Colonic mucosa (tissue), 4 donors: ENCODE data around the gene FOXP4. TPM values are rescaled to one million over a fixed set of nuclear protein-coding genes. Genes with fewer than 3 reads are reported as not detected.
"Not testable (repeated sequence)": the region's sequence is repeated elsewhere in the genome, so short reads cannot be mapped to it uniquely, and the experiment has no call there.

Experiments used
- DNase-seq: peaks from one replicate; pipeline ENCODE4 v3.0.0-alpha.2; 2020
- H3K27ac ChIP-seq: fragments of 200-600 bp; one replicate; pipeline ENCODE4 v1.8.0; 2021
- H3K27me3 ChIP-seq: fragments of 200-600 bp; one replicate; pipeline ENCODE4 v1.8.0; 2021
- H3K36me3 ChIP-seq: fragments of 200-600 bp; one replicate; pipeline ENCODE4 v1.8.0; 2021
- H3K4me1 ChIP-seq: fragments of 200-600 bp; one replicate; pipeline ENCODE4 v1.8.0; 2021; ENCODE audit warnings: mild to moderate bottlenecking
- H3K4me3 ChIP-seq: fragments of 200-600 bp; one replicate; pipeline ENCODE4 v1.8.0; 2021
- H3K9ac ChIP-seq, 2 donors: one replicate each; pipeline ENCODE4 v1.7.0; 2013; ENCODE audit warnings: control low read depth in 2 of 2, low read depth in 2 of 2, low read length in 2 of 2
- H3K9me3 ChIP-seq: fragments of 200-600 bp; one replicate; pipeline ENCODE4 v1.8.0; 2021
- intact Hi-C: fragments of 100-400 bp; cut with DNase I; formaldehyde crosslinking; loops from one replicate; pipeline ENCODE4 v1.14.1; 2022
- total RNA-seq, 2 donors: library from RNA; stranded (reverse); fragmentation: NEBNext Ultra II Directional in 1 of 2; extraction: Animal tissue kit (Norgen Biotek cat#: 25700) in 1 of 2; gene quantifications; one replicate each; pipeline ENCODE4 v1.2.1, GENCODE V29; 2021
- TF ChIP-seq, protein P1 (sequence below): fragments of 200-600 bp; IDR thresholded peaks from one replicate; pipeline ENCODE4 v1.8.0; 2022; ENCODE audit warnings: antibody characterized with exemption, mild to moderate bottlenecking
- donor health status: healthy.
- donor health status: DM: no; HTN: no; CAD: no.
- donor health status: DM: no; HTN: no; CAD: no.

FOXP4 gene
- total RNA-seq, 2 donors from 2014 or later, result 33.6 to 50.4 TPM

DNA sequence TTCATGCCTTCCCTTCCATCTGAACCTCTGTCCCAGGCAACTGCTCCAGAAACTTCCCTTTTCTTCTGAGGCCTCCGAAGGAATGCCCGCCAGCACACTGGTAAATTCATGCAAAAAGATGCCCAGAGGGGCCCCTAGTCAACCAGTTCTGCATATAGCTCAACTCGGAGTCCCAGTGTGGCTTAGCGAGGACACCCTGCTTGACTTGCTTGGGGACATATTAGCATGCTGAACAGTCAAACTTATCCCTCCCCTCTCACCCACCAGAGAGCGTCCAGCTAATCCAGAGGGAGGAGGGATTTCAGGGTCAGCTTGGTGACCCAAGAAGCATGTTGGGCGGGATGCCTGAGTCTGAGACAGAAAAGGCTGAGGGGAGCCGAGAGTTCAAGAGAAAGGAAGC, 69.1 kb downstream of the FOXP4 start:
- intact Hi-C loops, result no loop called here
- no peaks in the 10 kb centered on the region for H3K9me3 ChIP-seq
- no peaks in the 10 kb centered on the region for H3K36me3 ChIP-seq
- no peak overlapping the region for H3K27ac ChIP-seq
- H3K9ac ChIP-seq, result no peak overlapping the region
- DNase-seq, result no peak
- no peaks in the 10 kb centered on the region for H3K27me3 ChIP-seq
- no peak overlapping the region for H3K4me3 ChIP-seq
- TF ChIP-seq, protein P1, sequence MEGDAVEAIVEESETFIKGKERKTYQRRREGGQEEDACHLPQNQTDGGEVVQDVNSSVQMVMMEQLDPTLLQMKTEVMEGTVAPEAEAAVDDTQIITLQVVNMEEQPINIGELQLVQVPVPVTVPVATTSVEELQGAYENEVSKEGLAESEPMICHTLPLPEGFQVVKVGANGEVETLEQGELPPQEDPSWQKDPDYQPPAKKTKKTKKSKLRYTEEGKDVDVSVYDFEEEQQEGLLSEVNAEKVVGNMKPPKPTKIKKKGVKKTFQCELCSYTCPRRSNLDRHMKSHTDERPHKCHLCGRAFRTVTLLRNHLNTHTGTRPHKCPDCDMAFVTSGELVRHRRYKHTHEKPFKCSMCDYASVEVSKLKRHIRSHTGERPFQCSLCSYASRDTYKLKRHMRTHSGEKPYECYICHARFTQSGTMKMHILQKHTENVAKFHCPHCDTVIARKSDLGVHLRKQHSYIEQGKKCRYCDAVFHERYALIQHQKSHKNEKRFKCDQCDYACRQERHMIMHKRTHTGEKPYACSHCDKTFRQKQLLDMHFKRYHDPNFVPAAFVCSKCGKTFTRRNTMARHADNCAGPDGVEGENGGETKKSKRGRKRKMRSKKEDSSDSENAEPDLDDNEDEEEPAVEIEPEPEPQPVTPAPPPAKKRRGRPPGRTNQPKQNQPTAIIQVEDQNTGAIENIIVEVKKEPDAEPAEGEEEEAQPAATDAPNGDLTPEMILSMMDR, result no peak
- no peaks in the 10 kb centered on the region for H3K4me1 ChIP-seq

DNA sequence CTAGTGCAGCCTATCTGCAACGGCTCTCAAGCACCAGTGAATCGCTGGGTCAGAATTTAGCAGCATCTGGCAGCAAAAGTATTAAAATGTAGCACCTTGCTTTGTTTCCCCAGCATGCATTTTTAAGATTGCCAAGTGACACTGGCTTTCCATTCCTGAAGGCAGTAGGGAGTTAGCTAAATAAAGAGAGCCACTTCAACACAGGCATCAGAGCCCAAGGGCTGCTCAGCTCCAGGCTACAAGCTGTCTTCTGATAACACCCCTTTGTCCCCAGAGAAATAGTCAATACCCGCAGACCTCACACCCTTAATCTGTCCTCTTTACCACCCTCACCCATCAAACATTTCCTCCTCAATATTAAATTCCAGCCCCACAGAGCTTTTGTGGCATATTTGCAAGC, 72.4 kb downstream of the FOXP4 start:
- H3K9me3 ChIP-seq, result no peaks in the 10 kb centered on the region
- intact Hi-C loops, result no loop called here
- TF ChIP-seq, protein P1, result no peak
- no peak for DNase-seq
- no peak overlapping the region for H3K9ac ChIP-seq
- H3K4me3 ChIP-seq, result no peak overlapping the region
- H3K27ac ChIP-seq, result no peak overlapping the region
- no peaks in the 10 kb centered on the region for H3K4me1 ChIP-seq
- no peaks in the 10 kb centered on the region for H3K27me3 ChIP-seq
- H3K36me3 ChIP-seq, result no peaks in the 10 kb centered on the region

DNA sequence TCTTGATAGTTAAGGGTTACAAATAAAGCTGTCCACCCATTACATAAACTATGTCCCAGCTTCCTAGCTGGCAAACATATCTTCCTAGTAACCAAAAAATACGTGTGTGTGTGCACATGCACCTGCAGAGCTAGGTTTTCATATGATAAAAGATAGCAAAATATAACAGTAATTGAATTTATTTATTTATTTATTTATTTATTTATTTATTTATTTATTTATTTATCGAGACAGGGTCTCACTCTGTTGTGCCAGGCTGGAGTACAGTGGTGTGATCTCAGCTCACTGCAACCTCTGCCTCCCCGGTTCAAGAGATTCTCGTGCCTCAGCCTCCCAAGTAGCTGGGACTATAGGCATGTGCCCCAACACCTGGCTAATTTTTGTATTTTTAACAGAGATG, 73.0 kb downstream of the FOXP4 start:
- H3K9me3 ChIP-seq, H3K36me3 ChIP-seq, H3K27me3 ChIP-seq, intact Hi-C loops, H3K4me1 ChIP-seq, DNase-seq, H3K27ac ChIP-seq, H3K9ac ChIP-seq, H3K4me3 ChIP-seq: not testable (repeated sequence)

DNA sequence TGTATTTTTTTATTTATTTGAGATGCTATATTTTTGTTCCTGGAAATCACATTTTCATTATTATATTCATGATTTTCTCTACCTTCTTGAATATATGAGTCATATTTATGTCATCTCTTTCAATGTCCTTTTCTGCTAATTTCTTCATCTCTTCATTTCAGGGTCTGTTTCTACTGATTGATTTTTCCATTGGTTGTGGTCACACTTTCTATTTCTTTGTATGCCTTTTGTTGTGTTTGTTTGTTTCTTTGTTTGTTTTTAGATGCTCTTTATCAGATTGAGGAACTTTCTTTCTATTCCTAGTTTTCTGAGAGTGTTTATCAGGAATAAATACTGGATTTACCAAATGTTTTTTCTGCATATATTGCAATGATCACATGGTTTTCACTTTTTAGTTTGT, 75.2 kb downstream of the FOXP4 start:
- intact Hi-C loops, result no loop called here
- DNase-seq, result no peak
- H3K9me3 ChIP-seq, result no peaks in the 10 kb centered on the region
- TF ChIP-seq, protein P1, result no peak
- H3K36me3 ChIP-seq, result no peaks in the 10 kb centered on the region
- no peaks in the 10 kb centered on the region for H3K4me1 ChIP-seq
- H3K9ac ChIP-seq, result no peak overlapping the region
- no peak overlapping the region for H3K4me3 ChIP-seq
- H3K27ac ChIP-seq, result no peak overlapping the region
- no peaks in the 10 kb centered on the region for H3K27me3 ChIP-seq

DNA sequence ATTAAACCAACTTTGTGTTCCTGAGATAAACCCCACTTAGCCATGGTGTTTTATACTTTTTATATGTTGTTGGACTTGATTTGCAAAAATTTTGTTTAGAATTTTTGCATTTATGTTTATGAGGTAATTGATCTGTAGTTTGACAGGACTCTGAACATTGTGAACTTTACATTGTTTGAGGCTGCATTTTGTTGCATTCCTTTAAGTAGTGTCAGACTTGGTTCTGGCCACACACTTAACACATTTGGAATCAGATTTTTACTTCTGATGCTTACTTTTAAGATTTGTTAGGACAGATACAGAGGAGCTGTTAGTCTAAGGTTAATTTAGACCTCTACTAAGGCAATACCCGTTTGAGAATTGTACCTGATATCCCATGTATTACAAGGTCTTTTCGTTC, 75.6 kb downstream of the FOXP4 start:
- Histone ChIP-seq H3K4me1 (no peaks in the 10 kb centered on the region), H3K36me3 (no peaks in the 10 kb centered on the region), H3K4me3 (no peak overlapping the region), H3K27me3 (no peaks in the 10 kb centered on the region), H3K9ac (no peak overlapping the region), H3K9me3 (no peaks in the 10 kb centered on the region), H3K27ac (no peak overlapping the region)
- TF ChIP-seq, protein P1, result no peak
- DNase-seq, result no peak
- intact Hi-C loops, result no loop called here

DNA sequence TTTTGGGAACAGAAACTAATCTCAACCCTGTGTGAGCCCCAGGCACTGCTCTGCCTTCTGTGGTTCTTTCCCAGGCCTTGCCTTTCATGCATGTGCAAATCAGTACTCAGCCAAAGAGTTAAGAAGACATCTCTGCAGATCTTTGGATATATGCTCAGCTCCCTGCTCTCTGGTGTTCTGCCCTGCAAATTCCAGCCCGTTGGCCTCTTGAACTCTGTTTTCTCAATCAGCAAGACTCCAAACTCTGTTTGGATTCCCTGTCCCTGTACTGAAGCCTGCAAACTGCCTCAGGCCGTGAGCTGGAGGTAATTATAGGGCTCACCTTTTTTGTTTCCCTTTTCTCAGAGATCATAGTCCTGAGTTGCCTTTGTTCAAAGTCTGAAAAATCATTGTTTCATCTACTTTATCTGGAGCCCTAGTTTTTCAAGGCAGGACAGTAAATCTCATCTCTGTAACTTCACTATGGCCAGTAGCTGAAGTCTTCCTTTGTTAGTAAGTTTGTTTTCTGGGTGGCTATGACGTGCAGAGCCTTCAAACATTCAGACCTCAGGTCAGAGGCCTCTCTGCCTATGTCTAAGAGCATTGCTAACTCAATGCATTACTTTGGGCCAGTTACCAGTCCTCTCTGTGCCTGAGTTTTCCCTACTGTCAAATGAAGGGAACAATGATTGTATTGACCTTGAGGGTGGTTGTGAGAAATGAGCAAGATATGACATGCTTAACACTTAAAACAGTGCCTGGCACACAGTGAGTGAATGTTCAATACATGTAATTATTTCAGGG, 76.2 kb downstream of the FOXP4 start:
- no peak for DNase-seq
- intact Hi-C loops, result no loop called here
- no peak overlapping the region for H3K27ac ChIP-seq

More for the DNA sequence above, 76.2 kb downstream of the FOXP4 start:
- Histone ChIP-seq H3K4me1 (no peaks in the 10 kb centered on the region), H3K36me3 (no peaks in the 10 kb centered on the region), H3K4me3 (no peak overlapping the region), H3K9me3 (no peaks in the 10 kb centered on the region), H3K27me3 (no peaks in the 10 kb centered on the region), H3K9ac (no peak overlapping the region)
- TF ChIP-seq, protein P1, result no peak
